MM.1S (cell line): ENCODE measurements around the gene PBX3.

Experiments used
- CTCF ChIP-seq: fragments of 300-600 bp; sonication (generic); IDR thresholded peaks from 2 replicates; pipeline ENCODE4 v1.5.1; 2016; ENCODE audit warnings: antibody characterized with exemption, low read length, mixed read lengths
- EZH2 ChIP-seq: fragments of 300-600 bp; sonication (generic); optimal IDR thresholded peaks from 2 replicates; pipeline ENCODE3; 2017; ENCODE audit warnings: low read depth, mild to moderate bottlenecking, antibody characterized with exemption, low read length, mixed read lengths

GRCh38 chr9:125822902-125823301 is 75.7 kb downstream of the PBX3 start:
- TF ChIP-seq CTCF (no peak), EZH2 (no peak)
